Activated T-helper 2 cell treated with anti-CD3 and anti-CD28 coated beads, Interferon-gamma antibody, Interleukin-2, Interleukin-4, amounts not matched to agents 10 μg/mL and 5 μg/mL and 100 μg/mL, durations not matched to agents 14 hours and 24 hours and 36 hours (primary cell): Measurements from ENCODE around the gene BPI. TPM values are rescaled to one million over a fixed set of nuclear protein-coding genes. Genes with fewer than 3 reads are reported as not detected.
"Not testable (repeated sequence)": the region's sequence is repeated elsewhere in the genome, so short reads cannot be mapped to it uniquely, and the experiment has no call there.

ENCODE experiments used
- DNase-seq: peaks from one replicate; pipeline ENCODE4 v3.0.0; 2021; ENCODE audit warnings: low spot score
- H3K27ac Mint-ChIP-seq: one replicate; pipeline ENCODE4 v1.8.0; 2021; ENCODE audit warnings: mixed read lengths
- H3K27me3 Mint-ChIP-seq: one replicate; pipeline ENCODE4 v1.8.0; 2021; ENCODE audit warnings: low read depth, mixed read lengths
- H3K36me3 Mint-ChIP-seq: one replicate; pipeline ENCODE4 v1.8.0; 2021; ENCODE audit warnings: low read depth, mixed read lengths
- H3K4me1 Mint-ChIP-seq: one replicate; pipeline ENCODE4 v1.8.0; 2021; ENCODE audit warnings: low read depth, mixed read lengths
- H3K4me3 Mint-ChIP-seq: one replicate; pipeline ENCODE4 v1.8.0; 2021; ENCODE audit warnings: low read depth, mild to moderate bottlenecking, moderate library complexity, mixed read lengths
- H3K9me3 Mint-ChIP-seq: one replicate; pipeline ENCODE4 v1.8.0; 2021; ENCODE audit warnings: mixed read lengths
- intact Hi-C: fragments of 100-400 bp; cut with micrococcal nuclease; formaldehyde crosslinking; loops from one replicate; pipeline ENCODE4 v1.15.1; 2023
- total RNA-seq: library from RNA; stranded (reverse); gene quantifications from 2 replicates; pipeline ENCODE4 v1.2.3, GENCODE V29; 2022

BPI gene
- total RNA-seq, 1 donor from 2014 or later: not detected

GRCh38 chr20:38336726-38337125 is 32.8 kb downstream of the BPI start:
- Mint-ChIP-seq H3K9me3 (peaks cover 9% of the 10 kb centered on the region), H3K4me1 (no peaks in the 10 kb centered on the region), H3K27ac (no peak overlapping the region), H3K36me3 (no peaks in the 10 kb centered on the region), H3K4me3 (no peak overlapping the region), H3K27me3 (peaks cover 7% of the 10 kb centered on the region)
- intact Hi-C loops: no loop called here
- DNase-seq: no peak

- Mint-ChIP-seq H3K36me3 (no peaks in the 10 kb centered on the region), H3K27ac (no peak overlapping the region), H3K4me3 (no peak overlapping the region), H3K27me3 (peaks cover 6% of the 10 kb centered on the region), H3K4me1 (no peaks in the 10 kb centered on the region), H3K9me3 (peaks cover 9% of the 10 kb centered on the region)
- intact Hi-C loops: no loop called here
- DNase-seq: no peak
These were observed 33.7 kb downstream of the BPI start for GRCh38 chr20:38337561-38338140.

DNA sequence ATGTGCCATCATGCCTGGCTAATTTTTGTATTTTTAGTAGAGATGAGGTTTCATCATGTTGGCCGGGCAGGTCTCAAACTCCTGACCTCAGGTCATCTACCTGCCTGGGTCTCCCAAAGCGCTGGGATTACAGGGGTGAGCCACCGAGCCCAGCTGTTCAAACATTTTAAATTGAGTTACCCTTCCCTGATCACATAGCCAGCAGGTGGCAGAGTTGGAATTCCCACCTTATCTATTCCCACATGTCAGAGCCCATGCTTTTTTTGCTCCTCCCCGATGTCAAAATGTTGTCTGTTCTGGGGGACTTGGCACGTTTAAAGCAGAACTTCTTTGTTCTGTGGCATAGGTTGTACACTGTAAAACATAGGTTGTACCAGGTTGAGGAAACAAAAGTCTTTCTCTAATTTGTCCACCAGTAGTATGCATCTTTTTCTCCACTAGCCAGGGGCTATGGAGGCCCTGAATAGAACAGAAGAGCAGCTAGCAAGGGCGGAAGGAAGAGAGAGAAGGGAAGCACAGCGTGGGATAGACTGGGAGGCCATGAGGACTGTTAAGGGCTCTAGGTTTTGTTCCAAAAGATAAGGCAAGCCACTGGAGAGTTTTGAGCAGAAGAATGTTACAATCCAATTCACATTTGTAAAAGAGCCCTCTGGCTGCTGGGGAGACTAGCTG is 35.0 kb downstream of the BPI start:
- Mint-ChIP-seq H3K36me3 (no peaks in the 10 kb centered on the region), H3K4me3 (no peak overlapping the region), H3K4me1 (no peaks in the 10 kb centered on the region), H3K27ac (no peak overlapping the region), H3K27me3 (peaks cover 6% of the 10 kb centered on the region), H3K9me3 (peaks cover 9% of the 10 kb centered on the region)
- DNase-seq: no peak
- intact Hi-C loops: no loop called here

DNA sequence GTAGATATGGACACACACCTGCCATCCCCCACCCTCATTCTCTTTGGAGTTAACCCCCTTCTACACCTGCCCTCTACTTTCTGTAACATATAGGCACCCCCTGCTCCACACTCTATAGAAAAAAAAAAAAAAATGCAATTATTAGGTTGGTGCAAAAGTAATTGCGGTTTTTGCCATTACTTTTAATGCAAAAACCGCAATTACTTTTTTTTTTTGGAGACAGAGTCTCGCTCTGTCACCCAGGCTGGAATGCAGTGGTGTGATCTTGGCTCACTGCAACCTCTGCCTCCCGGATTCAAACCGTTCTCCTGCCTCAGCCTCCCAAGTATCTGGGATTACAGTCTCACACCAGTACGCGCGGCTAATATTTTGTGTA is 35.6 kb downstream of the BPI start:
- H3K4me1 Mint-ChIP-seq, DNase-seq, H3K4me3 Mint-ChIP-seq, H3K27me3 Mint-ChIP-seq, intact Hi-C loops, H3K36me3 Mint-ChIP-seq, H3K27ac Mint-ChIP-seq, H3K9me3 Mint-ChIP-seq: not testable (repeated sequence)

DNA sequence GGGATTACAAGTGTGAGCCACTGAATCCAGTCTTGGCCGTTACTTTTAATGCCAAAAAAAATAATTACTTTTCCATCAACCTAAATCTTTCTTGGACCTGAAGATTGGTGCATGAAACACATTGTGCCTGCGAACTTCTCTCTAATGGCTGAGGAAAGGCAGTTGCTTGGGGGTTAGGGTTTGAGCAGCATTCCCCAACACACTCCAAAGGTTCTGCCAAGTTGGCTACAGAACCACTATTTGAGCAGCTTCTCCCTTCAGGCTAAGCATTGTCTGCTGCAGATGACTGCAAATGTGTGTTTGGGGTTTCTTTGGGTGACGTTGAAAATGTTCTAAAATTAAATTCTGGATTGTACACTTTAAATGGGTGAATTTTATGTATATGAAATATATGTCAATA is 36.0 kb downstream of the BPI start:
- Mint-ChIP-seq H3K36me3 (no peaks in the 10 kb centered on the region), H3K4me1 (no peaks in the 10 kb centered on the region), H3K4me3 (no peak overlapping the region), H3K9me3 (peaks cover 9% of the 10 kb centered on the region), H3K27me3 (peaks cover 6% of the 10 kb centered on the region), H3K27ac (no peak overlapping the region)
- intact Hi-C loops: no loop called here
- DNase-seq: no peak

GRCh38 chr20:38340693-38341092 is 36.7 kb downstream of the BPI start:
- Mint-ChIP-seq H3K4me3 (no peak overlapping the region), H3K9me3 (peaks cover 9% of the 10 kb centered on the region), H3K4me1 (no peaks in the 10 kb centered on the region), H3K27me3 (peaks cover 6% of the 10 kb centered on the region), H3K36me3 (no peaks in the 10 kb centered on the region), H3K27ac (no peak overlapping the region)
- no peak for DNase-seq
- intact Hi-C loops: no loop called here

DNA sequence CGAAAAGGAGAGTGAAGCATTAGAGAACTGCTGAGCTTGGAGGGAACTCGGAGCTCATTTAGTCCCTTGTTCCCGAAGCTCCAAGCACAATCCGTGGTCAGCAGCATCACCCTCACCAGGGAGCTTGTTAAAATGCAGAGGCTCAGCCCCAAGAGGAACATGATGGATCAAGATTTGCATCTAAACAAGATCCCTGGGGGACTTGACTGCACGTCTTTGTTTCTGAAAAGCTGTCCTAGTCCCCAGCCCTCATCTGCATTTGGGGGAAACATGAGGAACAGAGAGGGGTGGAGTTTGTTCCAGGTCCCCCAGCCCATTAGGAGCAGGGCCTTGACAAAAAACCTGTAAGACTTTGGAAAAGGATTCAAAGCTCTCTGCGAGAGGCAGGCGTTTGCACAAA is 38.3 kb downstream of the BPI start:
- Mint-ChIP-seq H3K27ac (no peak overlapping the region), H3K4me1 (no peaks in the 10 kb centered on the region), H3K4me3 (no peak overlapping the region), H3K36me3 (no peaks in the 10 kb centered on the region), H3K9me3 (peaks cover 9% of the 10 kb centered on the region), H3K27me3 (no peaks in the 10 kb centered on the region)
- no peak for DNase-seq
- intact Hi-C loops: no loop called here

DNA sequence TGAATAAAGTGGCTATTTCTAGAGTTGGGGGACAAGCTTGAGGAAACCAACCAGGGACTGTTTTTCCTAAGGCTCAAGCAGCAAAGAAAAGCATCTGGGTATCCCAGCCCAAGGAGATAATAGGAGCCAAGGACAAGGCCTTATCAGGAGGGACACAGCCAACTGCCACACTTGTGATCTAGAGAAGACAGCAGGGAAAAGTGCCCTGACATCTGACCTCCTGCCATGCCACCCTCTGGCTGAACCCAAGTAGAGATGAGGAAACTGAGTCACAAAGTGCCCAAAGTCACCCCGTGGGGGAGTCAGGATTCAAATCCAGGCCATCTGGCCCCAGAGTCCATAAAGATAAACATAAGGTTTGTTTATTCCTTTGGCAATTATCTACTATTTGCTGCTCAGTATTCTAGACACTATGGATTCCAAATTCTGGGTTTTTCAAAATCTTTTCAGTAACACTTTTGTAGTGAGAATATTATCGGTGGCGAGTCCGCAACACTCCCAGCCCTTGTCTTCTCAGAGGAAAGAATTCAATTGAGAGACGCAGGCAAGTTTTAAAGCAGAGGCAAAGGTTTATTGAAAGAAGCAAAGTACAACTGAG is 38.9 kb downstream of the BPI start:
- Mint-ChIP-seq H3K27ac (no peak overlapping the region), H3K4me1 (no peaks in the 10 kb centered on the region), H3K27me3 (no peaks in the 10 kb centered on the region), H3K9me3 (peaks cover 6% of the 10 kb centered on the region), H3K4me3 (no peak overlapping the region), H3K36me3 (no peaks in the 10 kb centered on the region)
- DNase-seq: no peak
- intact Hi-C loops: no loop called here

- Mint-ChIP-seq H3K36me3 (no peaks in the 10 kb centered on the region), H3K4me1 (no peaks in the 10 kb centered on the region), H3K4me3 (no peak overlapping the region), H3K27ac (no peak overlapping the region), H3K27me3 (no peaks in the 10 kb centered on the region), H3K9me3 (no peaks in the 10 kb centered on the region)
- DNase-seq: no peak
- intact Hi-C loops: no loop called here
These were observed 39.6 kb downstream of the BPI start for GRCh38 chr20:38343311-38344106.

- no peaks in the 10 kb centered on the region for H3K27me3 Mint-ChIP-seq
- H3K4me1 Mint-ChIP-seq: no peaks in the 10 kb centered on the region
- no peaks in the 10 kb centered on the region for H3K9me3 Mint-ChIP-seq
- H3K27ac Mint-ChIP-seq: no peak overlapping the region
- H3K36me3 Mint-ChIP-seq: no peaks in the 10 kb centered on the region
- no peak for DNase-seq
- H3K4me3 Mint-ChIP-seq: no peak overlapping the region
- intact Hi-C loops: no loop called here
These were observed 40.2 kb downstream of the BPI start for GRCh38 chr20:38344107-38344701.

DNA sequence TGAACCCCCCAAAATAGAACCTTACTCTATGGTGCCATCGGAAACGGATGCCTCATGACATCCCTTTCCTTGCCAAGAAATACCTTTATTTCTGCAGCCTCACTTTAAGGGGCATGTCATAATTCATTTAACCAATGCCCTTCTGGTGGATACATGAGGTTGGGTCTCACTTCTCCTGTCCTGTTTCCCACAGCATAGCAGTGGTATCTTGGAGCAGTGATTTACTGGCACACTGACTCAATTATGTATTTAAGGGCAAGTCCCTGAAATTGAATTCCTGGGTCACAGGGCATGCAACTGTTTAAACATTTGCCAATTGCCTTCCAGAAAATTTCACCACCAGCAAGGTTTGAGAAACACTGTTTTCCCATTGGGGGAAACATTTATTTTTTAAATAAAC is 41.7 kb downstream of the BPI start:
- Mint-ChIP-seq H3K4me3 (no peak overlapping the region), H3K27me3 (no peaks in the 10 kb centered on the region), H3K27ac (no peak overlapping the region), H3K9me3 (no peaks in the 10 kb centered on the region), H3K4me1 (no peaks in the 10 kb centered on the region), H3K36me3 (no peaks in the 10 kb centered on the region)
- intact Hi-C loops: no loop called here
- no peak for DNase-seq

DNA sequence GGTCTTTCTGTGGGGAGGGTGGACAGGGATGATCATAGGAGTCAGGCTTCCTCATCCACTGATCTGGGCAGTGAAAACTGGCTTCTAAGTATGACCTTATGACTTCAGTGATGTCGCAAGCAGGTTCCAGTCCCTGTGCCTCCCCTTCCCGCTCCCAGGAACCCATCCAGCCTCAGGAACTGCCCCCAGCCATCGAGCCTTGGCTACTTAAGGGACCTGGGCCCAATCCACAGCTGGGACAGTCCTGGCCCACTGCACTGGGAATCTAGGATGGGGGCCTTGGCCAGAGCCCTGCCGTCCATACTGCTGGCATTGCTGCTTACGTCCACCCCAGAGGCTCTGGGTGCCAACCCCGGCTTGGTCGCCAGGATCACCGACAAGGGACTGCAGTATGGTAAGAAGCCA is 42.3 kb downstream of the BPI start, which contains the start of gene LBP:
Gene LBP, plus strand, starts transcription at position 236 of the 405 bp plus-strand sequence. Its CDS starts 35 bp downstream, at position 271.
- H3K36me3 Mint-ChIP-seq: no peaks in the 10 kb centered on the region
- no peaks in the 10 kb centered on the region for H3K4me1 Mint-ChIP-seq
- H3K4me3 Mint-ChIP-seq: no peak within 1 kb of the TSS
- no peak within 1 kb of the TSS for H3K27ac Mint-ChIP-seq
- no peaks in the 10 kb centered on the region for H3K27me3 Mint-ChIP-seq
- no peaks in the 10 kb centered on the region for H3K9me3 Mint-ChIP-seq
- DNase-seq: no peak
- intact Hi-C loops: no loop called here
